T-helper 2 cell (primary cell): Measurements from ENCODE around the gene AKR7A2.
A peak's percentile ranks its signal among the peaks of the same experiment; 100 is the strongest.
"Not testable (repeated sequence)": the region's sequence is repeated elsewhere in the genome, so short reads cannot be mapped to it uniquely, and the experiment has no call there.

Experiments
- DNase-seq, 5 experiments: peaks; one replicate each; pipeline versions ENCODE4 v3.0.0 to v3.0.0-alpha.2; 2012 to 2022

The AKR7A2 gene

GRCh38 chr1:19300211-19300610 lies 11.7 kb downstream of the AKR7A2 start:
- DNase-seq, result no peak

- no peak for DNase-seq
Measured at GRCh38 chr1:19294638-19295037, 17.3 kb downstream of the AKR7A2 start.

GRCh38 chr1:19289244-19289643 lies 22.7 kb downstream of the AKR7A2 start:
- no peak for DNase-seq

- DNase-seq, result peak in 4 of 5 experiments; percentile 40 to 77 (median 44)
Measured at GRCh38 chr1:19288324-19289241, 23.4 kb downstream of the AKR7A2 start, which contains the start of gene AKR7A3. AKR7A3 (minus strand) TSS chr1:19288770; CDS start chr1:19288709, 61 bp downstream.

- DNase-seq, result no peak
Measured at GRCh38 chr1:19287436-19288185, 24.3 kb downstream of the AKR7A2 start.

- not testable (repeated sequence) for DNase-seq
Measured at GRCh38 chr1:19285807-19286206, 26.1 kb downstream of the AKR7A2 start.

- DNase-seq, result not testable (repeated sequence)
Measured at GRCh38 chr1:19285366-19285765, 26.6 kb downstream of the AKR7A2 start.

- DNase-seq, result no peak
Measured at GRCh38 chr1:19284881-19285280, 27.1 kb downstream of the AKR7A2 start.

- no peak for DNase-seq
Measured at GRCh38 chr1:19283891-19284290, 28.1 kb downstream of the AKR7A2 start.

GRCh38 chr1:19274636-19275035 lies 37.3 kb downstream of the AKR7A2 start:
- no peak for DNase-seq

GRCh38 chr1:19273844-19274531 lies 38.0 kb downstream of the AKR7A2 start:
- DNase-seq, result not testable (repeated sequence)

GRCh38 chr1:19273106-19273843 lies 38.7 kb downstream of the AKR7A2 start:
- DNase-seq, result no peak

GRCh38 chr1:19272064-19272463 lies 39.9 kb downstream of the AKR7A2 start:
- DNase-seq, result no peak

GRCh38 chr1:19270343-19270730 lies 41.6 kb downstream of the AKR7A2 start:
- DNase-seq, result not testable (repeated sequence)

- not testable (repeated sequence) for DNase-seq
Measured at GRCh38 chr1:19269427-19270342, 42.3 kb downstream of the AKR7A2 start.

- DNase-seq, result no peak
Measured at GRCh38 chr1:19268445-19268844, 43.5 kb downstream of the AKR7A2 start.

- DNase-seq, result no peak
Measured at GRCh38 chr1:19262744-19263143, 49.2 kb downstream of the AKR7A2 start.

GRCh38 chr1:19262047-19262446 lies 49.9 kb downstream of the AKR7A2 start:
- no peak for DNase-seq

- DNase-seq, result no peak
Measured at GRCh38 chr1:19260211-19261138, 51.5 kb downstream of the AKR7A2 start.

- no peak for DNase-seq
Measured at GRCh38 chr1:19258353-19258752, 53.6 kb downstream of the AKR7A2 start.
